Sigmoid colon (tissue), 3 donors: ENCODE results near the gene PCDHA11.
"Not testable (repeated sequence)": the region's sequence is repeated elsewhere in the genome, so short reads cannot be mapped to it uniquely, and the experiment has no call there.

ENCODE experiments used
- CTCF ChIP-seq, 4 experiments: fragments of 450-650 bp in 3 of 4; fragments of 200-600 bp in 1 of 4; IDR thresholded peaks; one replicate each; pipeline ENCODE4 v1.5.1; 2016 to 2019; ENCODE audit warnings: antibody characterized with exemption in 4 of 4, mild to moderate bottlenecking in 3 of 4, moderate library complexity in 2 of 4
- POLR2A ChIP-seq, 2 donors: fragments of 450-650 bp; IDR thresholded peaks; one replicate each; pipeline ENCODE4 v1.6.1; 2016; ENCODE audit warnings: antibody characterized with exemption in 2 of 2, mild to moderate bottlenecking in 2 of 2, moderate library complexity in 2 of 2

GRCh38 chr5:140822969-140823368 lies 45.8 kb upstream of the PCDHA11 start:
- not testable (repeated sequence) for TF ChIP-seq CTCF, POLR2A (IDR thresholded peaks at IDR 0.05)
